Measurements from ENCODE around the gene CGRRF1.

CGRRF1 gene

GRCh38 chr14:54577977-54578376 lies 68.3 kb downstream of the CGRRF1 start:
- no peak for DNase-seq (ENCODE audit: low spot score)

DNA sequence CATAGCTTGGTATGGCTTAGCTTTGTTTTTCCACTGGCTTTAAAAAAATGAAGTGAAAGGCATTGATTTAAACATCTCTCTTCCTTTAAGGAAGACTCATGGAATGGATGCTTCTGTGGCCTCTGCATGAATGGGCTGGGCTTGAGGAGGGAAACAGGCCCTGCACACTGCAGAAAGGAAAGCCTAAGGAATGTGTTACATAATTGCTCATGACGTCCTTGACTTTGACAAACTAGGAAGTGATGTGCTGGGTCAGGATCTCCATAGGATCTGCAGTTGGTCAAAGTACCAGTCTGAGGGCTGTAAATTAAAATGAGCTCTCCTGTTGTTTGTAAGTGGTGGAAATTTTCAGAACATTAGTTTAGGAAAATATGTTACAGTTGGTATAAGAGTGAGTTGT lies 69.9 kb downstream of the CGRRF1 start:
- DNase-seq (ENCODE audit: low spot score), result no peak

DNA sequence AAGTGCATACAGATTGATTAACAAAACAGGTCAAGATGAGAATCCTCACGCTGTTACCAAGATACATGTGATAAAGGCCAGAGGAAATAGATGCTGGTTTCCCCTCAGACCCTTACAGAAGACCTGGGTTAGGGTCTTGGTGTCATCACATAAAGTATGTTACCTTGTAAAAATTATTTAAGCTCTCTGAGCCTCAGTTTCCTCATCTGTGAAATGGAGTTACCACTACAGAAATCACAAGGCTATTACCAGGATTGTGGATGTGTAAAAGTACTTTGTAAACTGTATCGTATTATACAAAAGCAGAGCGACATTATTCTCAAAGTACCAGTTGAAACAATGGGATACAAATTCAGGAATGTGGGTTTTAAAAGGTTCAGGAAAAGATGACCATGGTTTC lies 71.2 kb downstream of the CGRRF1 start:
- no peak for DNase-seq (ENCODE audit: low spot score)

- DNase-seq (ENCODE audit: low spot score), result no peak
Measured at GRCh38 chr14:54582334-54582733, 72.6 kb downstream of the CGRRF1 start.

DNA sequence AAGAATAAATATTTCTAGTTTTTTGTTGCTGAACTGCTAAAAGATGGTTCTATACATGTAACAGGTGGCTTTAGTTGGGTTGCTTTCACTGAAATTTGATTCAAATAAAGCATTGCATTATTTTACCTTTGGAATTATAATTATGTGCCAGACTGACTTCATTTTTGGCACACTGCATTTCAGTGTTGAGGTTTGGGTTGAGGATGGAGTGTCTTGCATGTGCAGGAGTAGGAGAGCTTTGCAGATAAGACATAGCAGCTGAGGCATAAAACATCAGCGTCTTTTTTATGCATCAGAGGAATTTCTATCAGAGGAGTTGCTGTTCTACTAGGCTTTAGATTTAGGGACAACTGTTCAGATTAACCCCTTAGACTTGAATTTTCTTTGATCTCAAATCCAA lies 74.4 kb downstream of the CGRRF1 start:
- DNase-seq (ENCODE audit: low spot score), result no peak

GRCh38 chr14:54585214-54585613 lies 75.5 kb downstream of the CGRRF1 start:
- no peak for DNase-seq (ENCODE audit: low spot score)
